NCI-H2227 (cell line): ENCODE measurements around the gene ETV6.

ENCODE experiments used
- DNase-seq: peaks from one replicate; lab custom pipeline; 2025; ENCODE audit not compliant: unreplicated experiment; lab: John Stamatoyannopoulos, UW

ETV6 gene

GRCh38 chr12:11642785-11643184, 6.7 kb upstream of the ETV6 start:
- DNase-seq = no peak

- DNase-seq = no peak
These were observed 4.1 kb upstream of the ETV6 start for GRCh38 chr12:11645391-11645790.

GRCh38 chr12:11648514-11649412, 711 bp upstream of the ETV6 start:
- peak; percentile 55 for DNase-seq

GRCh38 chr12:11650286-11651281, 1.1 kb downstream of the ETV6 start:
- DNase-seq = no peak

- DNase-seq = no peak
These were observed 1.9 kb downstream of the ETV6 start for GRCh38 chr12:11651381-11651780.

- no peak for DNase-seq
These were observed 2.3 kb downstream of the ETV6 start for GRCh38 chr12:11651785-11652184.

- no peak for DNase-seq
These were observed 3.0 kb downstream of the ETV6 start for GRCh38 chr12:11652351-11653040.

- no peak for DNase-seq
These were observed 3.8 kb downstream of the ETV6 start for GRCh38 chr12:11653215-11653753.

GRCh38 chr12:11654338-11654737, 4.9 kb downstream of the ETV6 start:
- DNase-seq = no peak

GRCh38 chr12:11654802-11655201, 5.3 kb downstream of the ETV6 start:
- no peak for DNase-seq

GRCh38 chr12:11655842-11656241, 6.4 kb downstream of the ETV6 start:
- no peak for DNase-seq

- DNase-seq = no peak
These were observed 7.1 kb downstream of the ETV6 start for GRCh38 chr12:11656550-11656949.

GRCh38 chr12:11657511-11657910, 8.0 kb downstream of the ETV6 start:
- DNase-seq = no peak

- no peak for DNase-seq
These were observed 9.3 kb downstream of the ETV6 start for GRCh38 chr12:11658791-11659190.

GRCh38 chr12:11660624-11661023, 11.2 kb downstream of the ETV6 start:
- no peak for DNase-seq

GRCh38 chr12:11661491-11662089, 12.1 kb downstream of the ETV6 start:
- no peak for DNase-seq

- DNase-seq = no peak
These were observed 12.9 kb downstream of the ETV6 start for GRCh38 chr12:11662369-11662768.

- DNase-seq = no peak
These were observed 13.7 kb downstream of the ETV6 start for GRCh38 chr12:11663130-11663529.

GRCh38 chr12:11664101-11664500, 14.6 kb downstream of the ETV6 start:
- DNase-seq = no peak
